WI38 (cell line): Measurements from ENCODE around the gene ETFBKMT.
"Not testable (repeated sequence)": the region's sequence is repeated elsewhere in the genome, so short reads cannot be mapped to it uniquely, and the experiment has no call there.

Experiments used
- H3K4me3 ChIP-seq: 2 replicates; pipeline ENCODE4 v1.5.1; 2011; ENCODE audit warnings: low read depth, mild to moderate bottlenecking, control low read depth, low read length
- CTCF ChIP-seq: IDR thresholded peaks from 2 replicates; pipeline ENCODE4 v1.5.1; 2012; ENCODE audit warnings: low read depth, mild to moderate bottlenecking, control low read depth, low read length

The ETFBKMT gene

GRCh38 chr12:31712877-31713276, 53.4 kb downstream of the ETFBKMT start:
- no peak overlapping the region for H3K4me3 ChIP-seq
- no peak for TF ChIP-seq CTCF

GRCh38 chr12:31714406-31715271, 55.2 kb downstream of the ETFBKMT start:
- TF ChIP-seq CTCF, result no peak
- no peak overlapping the region for H3K4me3 ChIP-seq

- no peak for TF ChIP-seq CTCF
- H3K4me3 ChIP-seq, result no peak overlapping the region
Observed at GRCh38 chr12:31715283-31715825, 55.9 kb downstream of the ETFBKMT start.

- H3K4me3 ChIP-seq, result not testable (repeated sequence)
Observed at GRCh38 chr12:31716998-31717397, 57.5 kb downstream of the ETFBKMT start.

GRCh38 chr12:31718542-31719198, 59.2 kb downstream of the ETFBKMT start:
- not testable (repeated sequence) for H3K4me3 ChIP-seq

- TF ChIP-seq CTCF, result no peak
- no peak overlapping the region for H3K4me3 ChIP-seq
Observed at GRCh38 chr12:31722580-31722979, 63.1 kb downstream of the ETFBKMT start.
